Osteoblast (primary cell): ENCODE measurements around the gene DHX16. TPM values are rescaled to one million over a fixed set of nuclear protein-coding genes. Genes with fewer than 3 reads are reported as not detected.
"Not testable (repeated sequence)": the region's sequence is repeated elsewhere in the genome, so short reads cannot be mapped to it uniquely, and the experiment has no call there.

Source experiments
- DNase-seq: peaks from one replicate; pipeline ENCODE4 v3.0.0; 2011; ENCODE audit warnings: low spot score, mixed read lengths; ENCODE audit not compliant: insufficient read length; ENCODE audit errors: missing footprints
- H2AFZ ChIP-seq: 2 replicates; pipeline ENCODE4 v1.6.0; 2011; ENCODE audit warnings: mild to moderate bottlenecking, low read length
- H3K27ac ChIP-seq: 2 replicates; pipeline ENCODE4 v1.5.1; 2011; ENCODE audit warnings: mild to moderate bottlenecking, low read depth, low read length, moderate library complexity
- H3K27me3 ChIP-seq: 2 replicates; pipeline ENCODE4 v1.6.0; 2012; ENCODE audit warnings: mild to moderate bottlenecking, control low read depth, inconsistent platforms, low read length, moderate library complexity; ENCODE audit not compliant: insufficient read depth
- H3K36me3 ChIP-seq: 2 replicates; pipeline ENCODE4 v1.5.1; 2011; ENCODE audit warnings: mild to moderate bottlenecking, low read length, control low read depth, moderate library complexity; ENCODE audit not compliant: insufficient read depth
- H3K4me1 ChIP-seq: 2 replicates; pipeline ENCODE4 v1.5.1; 2011; ENCODE audit warnings: mild to moderate bottlenecking, low read length, control low read depth, moderate library complexity; ENCODE audit not compliant: insufficient read depth
- H3K4me2 ChIP-seq: 2 replicates; pipeline ENCODE4 v1.6.0; 2011; ENCODE audit warnings: mild to moderate bottlenecking, low read length; ENCODE audit not compliant: insufficient read depth
- H3K4me3 ChIP-seq: fragments of 200-600 bp; sonication (generic); 3 replicates; pipeline ENCODE4 v1.5.1; 2012; ENCODE audit warnings: mild to moderate bottlenecking, low read length, inconsistent platforms; ENCODE audit not compliant: insufficient read depth
- H3K79me2 ChIP-seq: 2 replicates; pipeline ENCODE4 v1.6.0; 2012; ENCODE audit warnings: mild to moderate bottlenecking, low read length, control low read depth, inconsistent platforms; ENCODE audit not compliant: insufficient read depth
- H3K9me3 ChIP-seq: 2 replicates; pipeline ENCODE4 v1.5.1; 2011; ENCODE audit warnings: low read depth, low read length, control low read depth
- H4K20me1 ChIP-seq: 2 replicates; pipeline ENCODE4 v1.6.0; 2012; ENCODE audit warnings: mild to moderate bottlenecking, low read length, control low read depth; ENCODE audit not compliant: insufficient read depth
- total RNA-seq: library from RNA; depleted of rRNA; stranded (reverse); fragments of >200 nt; gene quantifications from 2 replicates; pipeline ENCODE4 v1.2.3, GENCODE V29; 2012
- TF ChIP-seq, protein P1 (sequence below): IDR thresholded peaks from 2 replicates; pipeline ENCODE4 v1.5.1; 2011; ENCODE audit warnings: mild to moderate bottlenecking, low read depth, low read length, moderate library complexity; ENCODE audit errors: extremely low read depth

DHX16 gene
- total RNA-seq = 25.6 and 26.1 TPM in 2 replicates

- Histone ChIP-seq H3K36me3 (peaks cover 37% of the 10 kb centered on the region), H4K20me1 (peaks cover 22% of the 10 kb centered on the region), H2AFZ (peak within 1 kb of the TSS; percentile 83), H3K79me2 (peaks cover 43% of the 10 kb centered on the region), H3K4me2 (peak within 1 kb of the TSS; percentile 93), H3K27ac (peak within 1 kb of the TSS; percentile 70), H3K9me3 (no peaks in the 10 kb centered on the region), H3K4me3 (peak within 1 kb of the TSS; percentile 92), H3K27me3 (no peaks in the 10 kb centered on the region), H3K4me1 (peaks cover 10% of the 10 kb centered on the region)
- TF ChIP-seq, protein P1, sequence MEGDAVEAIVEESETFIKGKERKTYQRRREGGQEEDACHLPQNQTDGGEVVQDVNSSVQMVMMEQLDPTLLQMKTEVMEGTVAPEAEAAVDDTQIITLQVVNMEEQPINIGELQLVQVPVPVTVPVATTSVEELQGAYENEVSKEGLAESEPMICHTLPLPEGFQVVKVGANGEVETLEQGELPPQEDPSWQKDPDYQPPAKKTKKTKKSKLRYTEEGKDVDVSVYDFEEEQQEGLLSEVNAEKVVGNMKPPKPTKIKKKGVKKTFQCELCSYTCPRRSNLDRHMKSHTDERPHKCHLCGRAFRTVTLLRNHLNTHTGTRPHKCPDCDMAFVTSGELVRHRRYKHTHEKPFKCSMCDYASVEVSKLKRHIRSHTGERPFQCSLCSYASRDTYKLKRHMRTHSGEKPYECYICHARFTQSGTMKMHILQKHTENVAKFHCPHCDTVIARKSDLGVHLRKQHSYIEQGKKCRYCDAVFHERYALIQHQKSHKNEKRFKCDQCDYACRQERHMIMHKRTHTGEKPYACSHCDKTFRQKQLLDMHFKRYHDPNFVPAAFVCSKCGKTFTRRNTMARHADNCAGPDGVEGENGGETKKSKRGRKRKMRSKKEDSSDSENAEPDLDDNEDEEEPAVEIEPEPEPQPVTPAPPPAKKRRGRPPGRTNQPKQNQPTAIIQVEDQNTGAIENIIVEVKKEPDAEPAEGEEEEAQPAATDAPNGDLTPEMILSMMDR = peak; percentile 99
- DNase-seq = peak; percentile 95
These were observed at the start of gene DHX16 for GRCh38 chr6:30672445-30673253. Gene DHX16 (minus strand): TSS chr6:30673006. CDS start chr6:30672841, 165 bp downstream.

DNA sequence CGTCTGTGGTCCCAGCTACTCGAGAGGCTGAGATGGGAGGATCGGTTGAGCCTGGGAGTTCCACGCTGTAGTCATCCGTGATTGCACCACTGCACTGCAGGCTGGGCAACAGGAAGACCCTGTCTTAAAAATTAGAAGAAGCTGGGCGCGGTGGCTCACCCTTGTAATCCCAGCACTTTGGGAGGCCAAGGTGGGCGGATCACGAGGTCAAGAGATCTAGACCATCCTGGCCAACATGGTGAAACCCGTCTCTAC is 49.1 kb upstream of the DHX16 start:
- H2AFZ ChIP-seq, DNase-seq, H3K9me3 ChIP-seq, H3K27me3 ChIP-seq: not testable (repeated sequence)
- Histone ChIP-seq H4K20me1 (peaks cover 41% of the 10 kb centered on the region), H3K4me2 (peak overlapping the region; percentile 93), H3K27ac (peak overlapping the region; percentile 83), H3K79me2 (peaks cover 63% of the 10 kb centered on the region), H3K4me3 (peak overlapping the region; percentile 93), H3K36me3 (peaks cover 45% of the 10 kb centered on the region), H3K4me1 (peaks cover 48% of the 10 kb centered on the region)

DNA sequence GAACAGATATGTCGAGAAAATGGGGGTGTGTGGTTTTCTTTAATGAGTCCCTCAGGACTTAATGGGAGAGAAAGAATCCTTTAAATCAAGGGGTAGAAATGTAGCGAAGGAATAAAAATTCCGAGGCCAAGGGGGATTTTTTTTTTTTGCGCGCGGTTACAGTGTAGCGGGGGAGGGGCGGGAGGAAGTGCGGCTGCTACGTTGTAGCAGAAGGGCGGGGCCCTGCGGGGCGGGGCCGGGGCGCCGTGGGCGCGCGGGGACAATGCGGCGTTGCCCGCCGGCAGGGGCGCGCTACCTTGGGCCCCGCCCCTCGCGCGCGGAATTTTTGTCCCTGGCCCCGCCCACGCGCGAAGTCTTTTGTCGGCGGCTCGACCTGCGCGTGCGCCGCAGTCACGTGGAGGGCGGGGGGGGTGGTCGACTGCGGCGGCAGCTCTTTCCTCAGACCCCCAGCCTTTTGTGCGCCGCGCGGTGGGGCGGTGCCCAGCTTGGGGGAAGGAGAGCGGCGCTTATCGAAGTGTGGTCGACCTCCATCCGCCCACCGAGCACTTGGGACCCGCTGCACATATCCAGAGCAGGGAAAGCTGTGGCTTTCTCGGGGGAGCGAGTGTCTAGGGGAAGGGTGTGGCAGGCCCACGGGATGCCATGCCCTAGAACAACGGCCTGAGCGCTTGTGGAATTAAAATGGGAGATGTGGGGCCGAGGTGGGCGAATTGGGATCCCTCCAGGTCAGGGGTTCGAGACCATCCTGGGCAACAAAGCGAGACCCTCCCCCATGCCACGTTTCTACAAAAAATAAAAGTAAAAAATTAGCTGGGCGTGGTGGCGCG is 48.6 kb upstream of the DHX16 start:
- H3K36me3 ChIP-seq = peaks cover 43% of the 10 kb centered on the region
- H3K4me1 ChIP-seq = peaks cover 52% of the 10 kb centered on the region
- TF ChIP-seq, protein P1 = no peak
- H4K20me1 ChIP-seq = peaks cover 41% of the 10 kb centered on the region
- peak; percentile 96 for DNase-seq
- H3K4me2 ChIP-seq = peak overlapping the region; percentile 93
- H3K27me3 ChIP-seq = no peaks in the 10 kb centered on the region
- peaks cover 69% of the 10 kb centered on the region for H3K79me2 ChIP-seq
- H3K4me3 ChIP-seq = peak overlapping the region; percentile 93
- H3K9me3 ChIP-seq = no peaks in the 10 kb centered on the region
- peak overlapping the region; percentile 87 for H3K27ac ChIP-seq
- no peak overlapping the region for H2AFZ ChIP-seq

- DNase-seq = peak; percentile 83
- Histone ChIP-seq H3K79me2 (peaks cover 72% of the 10 kb centered on the region), H3K9me3 (no peaks in the 10 kb centered on the region), H3K4me3 (peak overlapping the region; percentile 93), H3K36me3 (peaks cover 42% of the 10 kb centered on the region), H3K4me2 (peak overlapping the region; percentile 91), H3K27me3 (no peaks in the 10 kb centered on the region), H2AFZ (no peak overlapping the region), H3K27ac (peak overlapping the region; percentile 87), H3K4me1 (peaks cover 49% of the 10 kb centered on the region), H4K20me1 (peaks cover 40% of the 10 kb centered on the region)
- TF ChIP-seq, protein P1 = no peak
These were observed 48.0 kb upstream of the DHX16 start for GRCh38 chr6:30720738-30721197.
